WTC11 (cell line): ENCODE measurements around the gene MYO18B. TPM values are rescaled to one million over a fixed set of nuclear protein-coding genes. Genes with fewer than 3 reads are reported as not detected.

ENCODE experiments used
- ATAC-seq: fragments of 200-7000 bp; cut with Tn5 transposase; 2 replicates; pipeline ENCODE4 v1.10.0; 2021; ENCODE audit warnings: mild to moderate bottlenecking, moderate library complexity
- CTCF ChIA-PET: fragments of 300-600 bp; sonication (Branson Sonifier 250); formaldehyde crosslinking; loops from one replicate; lab custom pipeline; 2021; ENCODE audit warnings: antibody characterized with exemption; lab: Charles Lee
- POLR2A ChIA-PET: fragments of 350-600 bp; sonication (Branson Sonifier 250); formaldehyde crosslinking; loops from one replicate; lab custom pipeline; 2021; ENCODE audit warnings: antibody characterized with exemption; lab: Charles Lee
- DNase-seq: peaks from one replicate; pipeline ENCODE4 v3.0.0; 2021; ENCODE audit warnings: low spot score
- H3K27ac Mint-ChIP-seq: 2 replicates; pipeline ENCODE4 v1.8.0; 2021; ENCODE audit warnings: mixed read lengths
- H3K27me3 Mint-ChIP-seq: 2 replicates; pipeline ENCODE4 v1.8.0; 2021; ENCODE audit warnings: low read depth, mild to moderate bottlenecking, moderate library complexity, mixed read lengths
- H3K36me3 Mint-ChIP-seq: 2 replicates; pipeline ENCODE4 v1.8.0; 2021; ENCODE audit warnings: mixed read lengths
- H3K4me1 Mint-ChIP-seq: 2 replicates; pipeline ENCODE4 v1.8.0; 2022; ENCODE audit warnings: mixed read lengths
- H3K4me3 Mint-ChIP-seq: 2 replicates; pipeline ENCODE4 v1.8.0; 2021; ENCODE audit warnings: mild to moderate bottlenecking, moderate library complexity, mixed read lengths
- H3K9me3 Mint-ChIP-seq: 2 replicates; pipeline ENCODE4 v1.8.0; 2021; ENCODE audit warnings: mixed read lengths
- EMX1 ChIP-seq: fragments of 250-450 bp; sonication (Bioruptor Pico); IDR thresholded peaks from 2 replicates; pipeline ENCODE4 v1.8.0; 2021; ENCODE audit warnings: mild to moderate bottlenecking
- ESRRA ChIP-seq: sonication (generic); formaldehyde crosslinking; IDR thresholded peaks from 2 replicates; pipeline ENCODE4 v1.8.1; 2022; ENCODE audit warnings: mild to moderate bottlenecking, missing genetic modification reagents, borderline replicate concordance
- ETV6 ChIP-seq: sonication (generic); formaldehyde crosslinking; IDR thresholded peaks from 2 replicates; pipeline ENCODE4 v1.8.1; 2022; ENCODE audit warnings: mild to moderate bottlenecking, missing genetic modification reagents
- FOXK1 ChIP-seq: sonication (generic); formaldehyde crosslinking; IDR thresholded peaks from 2 replicates; pipeline ENCODE4 v1.8.0; 2022; ENCODE audit warnings: mild to moderate bottlenecking, moderate library complexity, missing genetic modification reagents
- JAZF1 ChIP-seq: fragments of 250-450 bp; sonication (Bioruptor Pico); IDR thresholded peaks from 2 replicates; pipeline ENCODE4 v1.9.0; 2021; ENCODE audit warnings: moderate library complexity, mild to moderate bottlenecking, inconsistent platforms
- JUN ChIP-seq: sonication (generic); formaldehyde crosslinking; IDR thresholded peaks from 2 replicates; pipeline ENCODE4 v1.8.0; 2023; ENCODE audit warnings: mild to moderate bottlenecking, missing genetic modification reagents
- MYBL2 ChIP-seq: sonication (generic); formaldehyde crosslinking; IDR thresholded peaks from 2 replicates; pipeline ENCODE4 v1.8.1; 2023; ENCODE audit warnings: mild to moderate bottlenecking, moderate library complexity, missing genetic modification reagents
- NFATC4 ChIP-seq: fragments of 250-450 bp; sonication (Bioruptor Pico); IDR thresholded peaks from 2 replicates; pipeline ENCODE4 v1.9.0; 2021; ENCODE audit warnings: mild to moderate bottlenecking
- OVOL2 ChIP-seq: fragments of 250-450 bp; sonication (Bioruptor Pico); IDR thresholded peaks from 2 replicates; pipeline ENCODE4 v1.9.0; 2021; ENCODE audit warnings: mild to moderate bottlenecking, borderline replicate concordance
- RORB ChIP-seq: fragments of 250-450 bp; sonication (Bioruptor Pico); IDR thresholded peaks from 2 replicates; pipeline ENCODE4 v1.9.0; 2021; ENCODE audit warnings: mild to moderate bottlenecking
- SMAD3 ChIP-seq: sonication (generic); formaldehyde crosslinking; IDR thresholded peaks from 2 replicates; pipeline ENCODE4 v1.8.0; 2022; ENCODE audit warnings: missing genetic modification reagents, mild to moderate bottlenecking, borderline replicate concordance
- TP53 ChIP-seq: sonication (generic); formaldehyde crosslinking; IDR thresholded peaks from 2 replicates; pipeline ENCODE4 v1.8.1; 2023; ENCODE audit warnings: mild to moderate bottlenecking, missing genetic modification reagents
- ZNF263 ChIP-seq: sonication (generic); formaldehyde crosslinking; IDR thresholded peaks from 2 replicates; pipeline ENCODE4 v1.8.1; 2022; ENCODE audit warnings: low read depth, mild to moderate bottlenecking, moderate library complexity, missing genetic modification reagents
- ZNF416 ChIP-seq: fragments of 250-450 bp; sonication (Bioruptor Pico); IDR thresholded peaks from 2 replicates; pipeline ENCODE4 v1.9.0; 2021; ENCODE audit warnings: mild to moderate bottlenecking, inconsistent platforms
- ZNF423 ChIP-seq: fragments of 250-450 bp; sonication (Bioruptor Pico); IDR thresholded peaks from 2 replicates; pipeline ENCODE4 v2.1.2; 2022; ENCODE audit warnings: mild to moderate bottlenecking, moderate library complexity
- ZNF671 ChIP-seq: fragments of 250-450 bp; sonication (Bioruptor Pico); IDR thresholded peaks from 2 replicates; pipeline ENCODE4 v1.8.0; 2021; ENCODE audit warnings: mild to moderate bottlenecking
- total RNA-seq: library from RNA; stranded (reverse); gene quantifications from 3 replicates; pipeline ENCODE4 v1.2.3, GENCODE V29; 2021
- TF ChIP-seq, protein P1 (sequence below): sonication (generic); formaldehyde crosslinking; IDR thresholded peaks from 2 replicates; pipeline ENCODE4 v1.8.1; 2023; ENCODE audit warnings: mild to moderate bottlenecking, missing genetic modification reagents
- TF ChIP-seq, protein P2 (sequence below): fragments of 250-450 bp; sonication (Bioruptor Pico); IDR thresholded peaks from 2 replicates; pipeline ENCODE4 v1.9.0; 2021; ENCODE audit warnings: moderate library complexity, mild to moderate bottlenecking, inconsistent platforms, borderline replicate concordance
- TF ChIP-seq, protein P3 (sequence below): fragments of 250-450 bp; sonication (Bioruptor Pico); IDR thresholded peaks from 2 replicates; pipeline ENCODE4 v1.8.0; 2021; ENCODE audit warnings: mild to moderate bottlenecking
- TF ChIP-seq, protein P4 (sequence below): sonication (generic); formaldehyde crosslinking; IDR thresholded peaks from 2 replicates; pipeline ENCODE4 v1.8.0; 2022; ENCODE audit warnings: missing genetic modification reagents
- TF ChIP-seq, protein P5 (sequence below): fragments of 250-450 bp; sonication (Bioruptor Pico); IDR thresholded peaks from 2 replicates; pipeline ENCODE4 v1.9.0; 2021; ENCODE audit warnings: mild to moderate bottlenecking

The MYO18B gene
- total RNA-seq, 1 experiment from 2014 or later = 0.96 TPM

DNA sequence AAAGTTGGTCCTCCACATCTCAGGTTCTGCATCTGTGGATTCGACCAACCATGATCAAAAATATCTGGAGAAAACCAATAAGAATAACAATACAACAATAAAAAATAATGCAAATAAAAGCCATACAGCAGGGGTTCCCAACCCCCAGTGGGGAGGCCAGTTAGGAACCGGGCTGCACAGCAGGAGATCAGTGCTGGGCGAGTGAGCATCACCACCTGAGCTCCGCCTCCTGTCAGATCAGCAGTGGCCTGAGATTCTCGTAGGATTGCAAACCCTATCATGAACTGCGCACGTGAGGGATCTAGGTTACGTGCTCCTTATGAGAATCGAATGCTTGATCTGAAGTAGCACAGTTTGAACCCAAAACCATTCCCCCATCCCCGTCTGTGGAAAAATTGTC, 25.4 kb upstream of the MYO18B start:
- Mint-ChIP-seq H3K4me1 (peaks cover 5% of the 10 kb centered on the region; the same call in 1 of the 2 replicates), H3K27me3 (no peaks in the 10 kb centered on the region), H3K36me3 (no peaks in the 10 kb centered on the region; the same call in 1 of the 2 replicates), H3K9me3 (no peaks in the 10 kb centered on the region), H3K4me3 (no peak overlapping the region), H3K27ac (no peak overlapping the region)
- CTCF ChIA-PET = no interaction called here
- peak; percentile 77 for TF ChIP-seq ZNF423
- TF ChIP-seq, protein P1, sequence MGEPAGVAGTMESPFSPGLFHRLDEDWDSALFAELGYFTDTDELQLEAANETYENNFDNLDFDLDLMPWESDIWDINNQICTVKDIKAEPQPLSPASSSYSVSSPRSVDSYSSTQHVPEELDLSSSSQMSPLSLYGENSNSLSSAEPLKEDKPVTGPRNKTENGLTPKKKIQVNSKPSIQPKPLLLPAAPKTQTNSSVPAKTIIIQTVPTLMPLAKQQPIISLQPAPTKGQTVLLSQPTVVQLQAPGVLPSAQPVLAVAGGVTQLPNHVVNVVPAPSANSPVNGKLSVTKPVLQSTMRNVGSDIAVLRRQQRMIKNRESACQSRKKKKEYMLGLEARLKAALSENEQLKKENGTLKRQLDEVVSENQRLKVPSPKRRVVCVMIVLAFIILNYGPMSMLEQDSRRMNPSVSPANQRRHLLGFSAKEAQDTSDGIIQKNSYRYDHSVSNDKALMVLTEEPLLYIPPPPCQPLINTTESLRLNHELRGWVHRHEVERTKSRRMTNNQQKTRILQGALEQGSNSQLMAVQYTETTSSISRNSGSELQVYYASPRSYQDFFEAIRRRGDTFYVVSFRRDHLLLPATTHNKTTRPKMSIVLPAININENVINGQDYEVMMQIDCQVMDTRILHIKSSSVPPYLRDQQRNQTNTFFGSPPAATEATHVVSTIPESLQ = no peak
- no peak for TF ChIP-seq EMX1 (CRISPR knock-in tag)
- TF ChIP-seq JUN (CRISPR knock-in tag) = no peak
- TF ChIP-seq, protein P2, sequence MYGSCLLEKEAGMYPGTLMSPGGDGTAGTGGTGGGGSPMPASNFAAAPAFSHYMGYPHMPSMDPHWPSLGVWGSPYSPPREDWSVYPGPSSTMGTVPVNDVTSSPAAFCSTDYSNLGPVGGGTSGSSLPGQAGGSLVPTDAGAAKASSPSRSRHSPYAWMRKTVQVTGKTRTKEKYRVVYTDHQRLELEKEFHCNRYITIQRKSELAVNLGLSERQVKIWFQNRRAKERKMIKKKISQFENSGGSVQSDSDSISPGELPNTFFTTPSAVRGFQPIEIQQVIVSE (CRISPR knock-in tag) = no peak
- TF ChIP-seq RORB (CRISPR knock-in tag) = no peak
- POLR2A ChIA-PET = no interaction called here
- ATAC-seq = no peak
- no peak for DNase-seq

DNA sequence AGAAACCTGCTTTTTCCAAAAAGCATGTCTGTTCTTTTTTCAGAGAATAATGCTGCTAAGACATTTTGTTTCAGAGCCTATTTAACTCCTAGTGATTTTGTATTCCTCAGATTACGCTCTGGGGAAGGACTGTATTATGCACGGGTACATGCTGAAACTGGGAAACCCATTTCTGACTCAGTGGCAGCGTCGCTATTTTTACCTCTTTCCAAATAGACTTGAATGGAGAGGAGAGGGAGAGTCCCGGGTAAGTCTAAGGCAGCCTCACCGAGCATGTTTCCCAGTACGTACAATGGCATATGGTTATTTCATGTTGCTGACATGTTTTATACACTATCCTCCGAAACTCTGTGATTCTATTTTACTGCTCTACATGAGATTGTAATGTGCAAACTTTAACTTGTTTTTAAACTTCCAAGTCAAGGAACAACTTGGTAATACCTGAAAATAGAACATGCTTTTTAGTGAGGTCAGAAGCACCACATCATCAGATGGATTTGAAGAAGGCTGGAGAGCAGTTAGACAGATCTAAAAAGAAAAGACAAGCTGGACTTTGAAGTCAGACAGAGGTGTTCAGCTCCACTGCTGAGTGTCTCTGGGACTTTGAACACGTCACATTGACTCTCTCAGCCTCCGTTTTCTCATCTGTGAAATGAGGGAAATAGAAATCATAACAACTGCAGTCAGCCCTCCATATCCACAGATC, 23.7 kb upstream of the MYO18B start:
- CTCF ChIA-PET = no interaction called here
- Mint-ChIP-seq H3K36me3 (no peaks in the 10 kb centered on the region; the same call in 1 of the 2 replicates), H3K4me1 (peaks cover 5% of the 10 kb centered on the region; the same call in 1 of the 2 replicates), H3K27ac (no peak overlapping the region), H3K27me3 (no peaks in the 10 kb centered on the region), H3K9me3 (no peaks in the 10 kb centered on the region), H3K4me3 (no peak overlapping the region)
- no peak for DNase-seq
- POLR2A ChIA-PET = no interaction called here
- no peak for TF ChIP-seq RORB (CRISPR knock-in tag)
- TF ChIP-seq TP53 (CRISPR knock-in tag) = no peak
- no peak for TF ChIP-seq FOXK1 (CRISPR knock-in tag)
- TF ChIP-seq ZNF416 (CRISPR knock-in tag) = no peak
- TF ChIP-seq NFATC4 (CRISPR knock-in tag) = no peak
- TF ChIP-seq OVOL2 (CRISPR knock-in tag) = no peak
- TF ChIP-seq SMAD3 (CRISPR knock-in tag) = no peak
- TF ChIP-seq ETV6 (CRISPR knock-in tag) = no peak
- TF ChIP-seq ESRRA (CRISPR knock-in tag) = no peak
- TF ChIP-seq MYBL2 (CRISPR knock-in tag) = no peak
- TF ChIP-seq, protein P3, sequence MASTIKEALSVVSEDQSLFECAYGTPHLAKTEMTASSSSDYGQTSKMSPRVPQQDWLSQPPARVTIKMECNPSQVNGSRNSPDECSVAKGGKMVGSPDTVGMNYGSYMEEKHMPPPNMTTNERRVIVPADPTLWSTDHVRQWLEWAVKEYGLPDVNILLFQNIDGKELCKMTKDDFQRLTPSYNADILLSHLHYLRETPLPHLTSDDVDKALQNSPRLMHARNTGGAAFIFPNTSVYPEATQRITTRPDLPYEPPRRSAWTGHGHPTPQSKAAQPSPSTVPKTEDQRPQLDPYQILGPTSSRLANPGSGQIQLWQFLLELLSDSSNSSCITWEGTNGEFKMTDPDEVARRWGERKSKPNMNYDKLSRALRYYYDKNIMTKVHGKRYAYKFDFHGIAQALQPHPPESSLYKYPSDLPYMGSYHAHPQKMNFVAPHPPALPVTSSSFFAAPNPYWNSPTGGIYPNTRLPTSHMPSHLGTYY (CRISPR knock-in tag) = no peak
- TF ChIP-seq ZNF423 = no peak
- TF ChIP-seq, protein P4, sequence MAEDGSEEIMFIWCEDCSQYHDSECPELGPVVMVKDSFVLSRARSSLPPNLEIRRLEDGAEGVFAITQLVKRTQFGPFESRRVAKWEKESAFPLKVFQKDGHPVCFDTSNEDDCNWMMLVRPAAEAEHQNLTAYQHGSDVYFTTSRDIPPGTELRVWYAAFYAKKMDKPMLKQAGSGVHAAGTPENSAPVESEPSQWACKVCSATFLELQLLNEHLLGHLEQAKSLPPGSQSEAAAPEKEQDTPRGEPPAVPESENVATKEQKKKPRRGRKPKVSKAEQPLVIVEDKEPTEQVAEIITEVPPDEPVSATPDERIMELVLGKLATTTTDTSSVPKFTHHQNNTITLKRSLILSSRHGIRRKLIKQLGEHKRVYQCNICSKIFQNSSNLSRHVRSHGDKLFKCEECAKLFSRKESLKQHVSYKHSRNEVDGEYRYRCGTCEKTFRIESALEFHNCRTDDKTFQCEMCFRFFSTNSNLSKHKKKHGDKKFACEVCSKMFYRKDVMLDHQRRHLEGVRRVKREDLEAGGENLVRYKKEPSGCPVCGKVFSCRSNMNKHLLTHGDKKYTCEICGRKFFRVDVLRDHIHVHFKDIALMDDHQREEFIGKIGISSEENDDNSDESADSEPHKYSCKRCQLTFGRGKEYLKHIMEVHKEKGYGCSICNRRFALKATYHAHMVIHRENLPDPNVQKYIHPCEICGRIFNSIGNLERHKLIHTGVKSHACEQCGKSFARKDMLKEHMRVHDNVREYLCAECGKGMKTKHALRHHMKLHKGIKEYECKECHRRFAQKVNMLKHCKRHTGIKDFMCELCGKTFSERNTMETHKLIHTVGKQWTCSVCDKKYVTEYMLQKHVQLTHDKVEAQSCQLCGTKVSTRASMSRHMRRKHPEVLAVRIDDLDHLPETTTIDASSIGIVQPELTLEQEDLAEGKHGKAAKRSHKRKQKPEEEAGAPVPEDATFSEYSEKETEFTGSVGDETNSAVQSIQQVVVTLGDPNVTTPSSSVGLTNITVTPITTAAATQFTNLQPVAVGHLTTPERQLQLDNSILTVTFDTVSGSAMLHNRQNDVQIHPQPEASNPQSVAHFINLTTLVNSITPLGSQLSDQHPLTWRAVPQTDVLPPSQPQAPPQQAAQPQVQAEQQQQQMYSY = no peak
- TF ChIP-seq, protein P5, sequence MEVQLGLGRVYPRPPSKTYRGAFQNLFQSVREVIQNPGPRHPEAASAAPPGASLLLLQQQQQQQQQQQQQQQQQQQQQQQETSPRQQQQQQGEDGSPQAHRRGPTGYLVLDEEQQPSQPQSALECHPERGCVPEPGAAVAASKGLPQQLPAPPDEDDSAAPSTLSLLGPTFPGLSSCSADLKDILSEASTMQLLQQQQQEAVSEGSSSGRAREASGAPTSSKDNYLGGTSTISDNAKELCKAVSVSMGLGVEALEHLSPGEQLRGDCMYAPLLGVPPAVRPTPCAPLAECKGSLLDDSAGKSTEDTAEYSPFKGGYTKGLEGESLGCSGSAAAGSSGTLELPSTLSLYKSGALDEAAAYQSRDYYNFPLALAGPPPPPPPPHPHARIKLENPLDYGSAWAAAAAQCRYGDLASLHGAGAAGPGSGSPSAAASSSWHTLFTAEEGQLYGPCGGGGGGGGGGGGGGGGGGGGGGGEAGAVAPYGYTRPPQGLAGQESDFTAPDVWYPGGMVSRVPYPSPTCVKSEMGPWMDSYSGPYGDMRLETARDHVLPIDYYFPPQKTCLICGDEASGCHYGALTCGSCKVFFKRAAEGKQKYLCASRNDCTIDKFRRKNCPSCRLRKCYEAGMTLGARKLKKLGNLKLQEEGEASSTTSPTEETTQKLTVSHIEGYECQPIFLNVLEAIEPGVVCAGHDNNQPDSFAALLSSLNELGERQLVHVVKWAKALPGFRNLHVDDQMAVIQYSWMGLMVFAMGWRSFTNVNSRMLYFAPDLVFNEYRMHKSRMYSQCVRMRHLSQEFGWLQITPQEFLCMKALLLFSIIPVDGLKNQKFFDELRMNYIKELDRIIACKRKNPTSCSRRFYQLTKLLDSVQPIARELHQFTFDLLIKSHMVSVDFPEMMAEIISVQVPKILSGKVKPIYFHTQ = no peak
- TF ChIP-seq ZNF671 (CRISPR knock-in tag) = no peak
- no peak for TF ChIP-seq ZNF263 (CRISPR knock-in tag)
- no peak for TF ChIP-seq JAZF1 (CRISPR knock-in tag)
- TF ChIP-seq, protein P2 (CRISPR knock-in tag) = no peak
- no peak for ATAC-seq
